HG02840 (cell line): Measurements from ENCODE around the gene TRPV6.

ENCODE experiments used
- ATAC-seq: cut with Tn5 transposase; IDR thresholded peaks from one replicate; pipeline ENCODE4 v1.9.1; 2021; ENCODE audit warnings: mild to moderate bottlenecking, moderate library complexity, moderate number of reproducible peaks; ENCODE audit not compliant: unreplicated experiment, low FRiP score

The TRPV6 gene

DNA sequence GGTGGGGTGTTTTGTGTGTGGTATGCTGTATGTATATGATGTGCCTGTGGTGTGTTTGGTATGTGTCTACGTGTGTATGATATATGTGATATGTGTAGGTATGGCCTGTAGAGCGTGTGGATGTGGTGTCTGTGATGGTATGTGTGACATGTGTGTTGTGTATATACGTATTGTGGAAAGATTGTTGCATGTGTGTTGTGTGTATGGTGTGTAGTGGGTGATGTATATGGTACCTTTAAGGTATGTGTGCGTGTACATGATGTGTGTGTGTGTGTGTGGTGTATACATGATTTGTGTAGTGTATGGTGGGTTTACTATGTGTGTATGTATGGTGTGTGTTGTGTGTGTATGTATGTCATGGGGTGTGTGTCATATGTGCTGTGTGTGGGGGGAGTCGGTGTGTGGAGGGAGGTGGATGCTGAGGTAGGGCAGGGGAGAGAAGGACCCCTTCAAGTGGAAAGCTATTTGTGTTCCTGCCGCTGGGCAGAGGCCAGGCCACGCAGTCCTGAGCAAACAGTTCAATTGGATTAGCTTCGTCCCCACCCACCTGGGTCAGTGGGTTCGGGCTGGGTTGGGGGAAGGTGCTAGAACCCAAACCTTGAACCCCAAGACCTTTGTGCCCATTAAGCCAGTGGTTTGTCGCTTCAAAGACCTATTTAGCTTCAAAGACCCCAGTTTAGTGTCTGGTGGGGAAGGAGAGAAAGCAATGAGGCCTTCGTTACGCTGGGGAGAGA, 1.9 kb upstream of the TRPV6 start:
- ATAC-seq: no peak

- ATAC-seq: no peak
Measured at GRCh38 chr7:142886866-142887265, 1.3 kb upstream of the TRPV6 start.

DNA sequence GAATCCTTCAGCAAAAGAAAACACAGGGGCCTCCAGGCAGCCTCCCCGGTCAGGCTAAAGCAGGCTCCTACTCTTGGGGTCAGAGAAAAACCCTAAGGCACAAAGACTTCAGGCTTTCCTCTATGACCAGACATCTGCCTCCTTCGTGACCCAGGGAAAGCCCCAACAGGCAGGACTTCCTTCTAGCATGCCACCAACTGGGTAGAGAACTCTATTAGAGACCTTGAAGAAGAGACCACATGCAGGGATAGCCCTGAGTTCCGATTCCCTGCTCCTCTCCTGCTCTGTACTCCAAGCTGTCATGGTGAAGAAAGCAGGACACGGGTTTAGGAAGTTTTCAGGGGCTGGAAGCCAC, 1.3 kb downstream of the TRPV6 start:
- ATAC-seq: no peak

GRCh38 chr7:142883571-142884285, 1.8 kb downstream of the TRPV6 start:
- no peak for ATAC-seq

DNA sequence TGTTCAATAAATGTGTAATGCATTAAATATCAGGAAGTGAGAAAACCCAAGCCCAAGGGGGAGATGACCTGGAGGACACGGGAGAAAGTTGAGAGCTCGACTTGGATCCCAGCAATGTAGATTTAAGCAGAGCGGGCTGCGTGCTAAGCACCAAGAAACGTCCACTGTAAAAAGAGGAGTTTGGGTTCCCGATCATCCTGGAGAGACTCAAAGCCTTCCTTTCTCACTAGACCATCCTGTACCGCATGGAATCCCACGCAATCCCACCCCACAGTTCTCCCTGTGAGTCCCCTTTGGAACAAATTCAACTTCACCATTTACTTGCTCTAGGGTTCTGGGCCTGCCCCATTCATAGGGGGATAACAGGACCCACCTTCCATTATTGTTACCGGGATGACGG, 2.4 kb downstream of the TRPV6 start:
- ATAC-seq: no peak

DNA sequence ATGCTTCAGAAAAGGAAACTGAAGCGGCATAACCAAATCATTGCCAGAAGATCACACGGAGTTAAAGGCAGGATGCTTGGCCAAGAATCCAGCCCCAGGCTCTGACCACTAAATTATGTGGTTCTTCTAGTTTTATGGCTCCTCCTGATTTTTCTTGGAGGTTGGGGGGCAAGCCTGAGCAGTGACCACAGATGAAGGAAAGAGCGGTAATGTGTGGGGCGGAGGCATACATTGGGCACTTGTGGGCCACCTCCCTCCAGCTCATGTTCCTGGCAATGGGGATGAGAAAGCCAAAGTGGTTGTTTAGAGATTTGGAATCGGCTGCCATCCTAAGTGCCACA, 3.2 kb downstream of the TRPV6 start:
- no peak for ATAC-seq

- no peak for ATAC-seq
Measured at GRCh38 chr7:142881586-142882337, 3.8 kb downstream of the TRPV6 start.

GRCh38 chr7:142880876-142881505, 4.6 kb downstream of the TRPV6 start:
- no peak for ATAC-seq

- ATAC-seq: no peak
Measured at GRCh38 chr7:142879060-142879459, 6.5 kb downstream of the TRPV6 start.

DNA sequence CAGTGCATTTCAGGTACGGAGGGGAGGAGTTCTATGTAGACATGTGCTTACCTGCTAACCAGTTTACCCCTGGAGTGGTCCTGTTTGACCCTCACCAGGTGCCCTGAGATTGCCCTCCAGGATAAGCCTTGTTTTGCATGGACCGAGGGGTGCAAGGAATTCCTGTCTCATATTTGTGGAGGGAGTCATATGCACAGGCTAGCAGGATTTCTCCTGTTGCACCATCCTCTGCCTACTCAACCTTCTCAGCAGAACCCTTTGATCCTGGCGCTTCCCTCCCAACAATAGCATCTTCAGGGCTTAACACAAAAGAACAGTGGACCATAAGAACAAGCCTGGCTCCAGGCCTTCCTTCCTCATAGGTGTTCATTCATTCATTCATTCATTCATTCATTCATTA, 7.2 kb downstream of the TRPV6 start:
- no peak for ATAC-seq

DNA sequence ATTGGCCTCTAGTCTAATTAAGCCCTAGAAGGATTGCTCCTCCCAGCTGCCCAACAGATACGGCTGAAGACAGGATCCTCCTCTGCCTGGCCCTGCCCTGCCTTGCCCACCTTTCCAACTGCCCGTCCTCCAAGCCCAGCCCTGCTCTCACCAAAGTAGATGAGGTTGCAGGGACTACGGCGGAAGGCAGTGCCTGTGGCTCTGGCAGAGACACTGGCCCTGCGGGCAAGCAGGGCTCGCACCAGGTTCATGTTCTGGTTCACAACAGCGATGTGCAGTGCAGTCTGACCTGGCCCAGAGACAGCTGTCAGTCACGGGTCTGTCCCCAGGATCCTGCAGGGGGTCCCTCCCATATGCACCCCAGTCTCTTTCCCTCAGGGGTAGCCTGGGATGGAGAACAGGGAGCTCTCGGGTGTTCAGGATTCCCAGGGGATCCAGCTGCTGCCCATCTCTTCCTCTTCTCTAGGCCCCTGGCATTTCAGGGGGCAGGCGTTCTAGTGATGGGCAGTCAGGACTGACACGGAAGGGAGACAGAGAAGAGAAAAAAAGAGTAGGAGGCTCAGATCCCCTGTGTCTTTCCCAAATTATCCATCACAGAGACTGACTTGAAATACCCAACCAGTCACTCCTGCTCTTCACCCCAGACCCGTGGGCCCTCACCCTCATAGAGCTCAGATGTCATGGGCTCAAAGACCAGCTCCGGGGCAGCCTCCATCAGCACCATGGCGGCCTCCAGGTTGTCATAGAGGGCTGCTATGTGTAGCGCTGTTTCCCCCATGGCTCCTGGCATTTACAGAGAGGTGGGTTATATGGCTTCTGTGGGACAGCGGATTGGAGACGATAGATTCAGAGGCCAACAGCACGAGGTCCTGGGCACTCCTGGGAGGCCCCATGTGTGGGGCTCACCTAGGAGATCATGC, 8.3 kb downstream of the TRPV6 start:
- no peak for ATAC-seq

DNA sequence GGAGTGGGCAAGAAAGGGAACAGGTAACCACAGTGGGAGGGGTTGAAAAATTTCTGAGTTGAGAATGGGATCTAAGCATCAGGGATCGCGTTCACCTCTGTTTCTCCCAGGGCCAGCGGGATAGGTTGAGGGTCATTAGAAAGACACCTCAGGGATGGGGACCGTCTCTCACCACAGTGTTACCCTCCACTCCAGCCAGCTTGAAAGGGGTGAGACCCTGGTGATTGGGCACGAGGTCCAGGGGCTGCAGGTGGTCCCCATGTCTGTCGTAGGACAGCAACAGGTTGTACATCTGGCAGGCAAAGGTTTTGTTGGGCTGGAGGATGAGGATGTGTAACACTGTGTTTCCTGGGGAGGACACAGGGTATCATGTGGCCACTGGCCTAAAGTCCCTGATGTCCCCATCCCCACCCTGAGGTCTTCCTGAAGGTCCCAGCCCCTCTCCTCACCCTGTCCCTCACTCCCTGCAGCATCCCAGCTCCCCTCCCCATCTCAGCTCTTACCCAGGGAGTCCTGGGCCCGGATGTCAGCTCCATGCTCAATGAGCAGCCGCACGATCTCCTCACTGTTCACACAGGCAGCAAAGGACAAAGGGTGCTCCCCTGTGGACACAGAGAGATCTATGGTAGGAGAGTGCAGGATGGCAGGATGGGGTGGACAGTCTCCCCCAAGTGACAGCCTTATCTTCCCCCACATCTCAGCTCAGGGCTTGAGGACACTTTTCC, 9.1 kb downstream of the TRPV6 start:
- no peak for ATAC-seq

- ATAC-seq: no peak
Measured at GRCh38 chr7:142875456-142875855, 10.1 kb downstream of the TRPV6 start.

DNA sequence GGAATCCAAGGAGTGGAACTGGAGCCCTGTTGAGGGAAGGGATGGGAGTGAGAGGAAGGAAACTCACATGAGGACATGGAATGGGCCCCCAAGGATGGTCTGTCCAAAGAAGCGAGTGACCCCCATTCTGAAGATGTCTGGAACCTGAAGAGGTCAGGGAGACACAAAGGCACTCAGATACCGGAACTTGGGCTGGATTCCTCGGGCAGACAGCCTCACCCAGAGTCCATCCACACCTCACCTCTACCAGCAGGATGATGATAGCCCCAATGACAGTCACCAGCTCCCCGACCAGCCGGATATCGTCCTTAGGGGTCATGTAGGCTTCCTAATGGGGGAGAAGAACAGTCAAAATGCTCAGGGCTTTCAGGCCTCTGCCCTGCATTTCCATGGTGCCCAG, 10.7 kb downstream of the TRPV6 start:
- ATAC-seq: no peak

DNA sequence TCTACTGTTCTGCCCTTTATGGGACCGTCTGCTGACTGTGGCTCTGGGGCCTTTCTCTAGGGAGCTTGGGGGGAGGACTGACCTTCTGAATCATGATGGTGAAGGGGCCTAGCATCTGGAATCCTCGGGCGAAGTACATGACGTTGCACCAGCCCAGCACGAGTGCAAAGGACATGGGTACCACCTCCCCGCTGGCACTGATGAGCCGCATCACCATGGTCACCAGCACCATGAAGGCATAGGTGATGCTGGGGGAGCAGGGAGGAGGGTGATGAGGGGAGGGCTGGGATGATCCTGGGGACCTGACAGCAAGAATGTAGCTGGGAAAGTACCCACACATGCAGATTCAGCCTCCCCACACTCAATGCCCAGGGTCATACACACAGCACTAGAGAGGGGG, 11.1 kb downstream of the TRPV6 start:
- ATAC-seq: no peak

DNA sequence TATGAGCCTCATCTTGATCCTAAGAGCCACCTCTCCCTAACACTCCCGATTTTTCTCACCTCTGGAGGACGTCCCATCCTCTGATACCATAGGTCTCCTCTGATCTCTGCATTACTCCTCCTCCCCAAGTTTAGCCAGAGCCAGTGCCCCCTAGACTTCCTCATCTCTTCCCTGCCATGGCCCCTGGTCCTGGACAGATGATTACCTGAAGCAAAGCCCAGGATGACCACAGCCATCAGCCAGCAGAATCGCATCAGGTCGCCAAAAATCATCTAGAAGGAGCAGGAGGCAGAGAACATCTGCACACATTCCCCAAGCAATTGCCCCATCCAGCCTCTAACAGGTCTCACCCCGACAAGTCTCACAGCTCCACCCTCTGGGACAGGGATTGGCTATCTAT, 11.7 kb downstream of the TRPV6 start:
- ATAC-seq: no peak

GRCh38 chr7:142873281-142873784, 12.2 kb downstream of the TRPV6 start:
- no peak for ATAC-seq

GRCh38 chr7:142872106-142872675, 13.4 kb downstream of the TRPV6 start:
- no peak for ATAC-seq
